PFSK-1 (cell line): ENCODE data around the gene RFFL.

Experiments
- POLR2AphosphoS5 ChIP-seq: IDR thresholded peaks from 2 replicates; pipeline ENCODE4 v1.6.1; 2012; ENCODE audit warnings: low read depth, mild to moderate bottlenecking, control low read depth, low read length, moderate library complexity
- TAF1 ChIP-seq: IDR thresholded peaks from 2 replicates; pipeline ENCODE4 v1.6.1; 2012; ENCODE audit warnings: low read length, control low read depth, borderline replicate concordance; ENCODE audit not compliant: insufficient read depth

GRCh38 chr17:34958438-34958837, 105.1 kb downstream of the RFFL start:
- TF ChIP-seq POLR2AphosphoS5, result no peak
- no peak for TF ChIP-seq TAF1
